ENCODE measurements around the gene ISYNA1.

DNA sequence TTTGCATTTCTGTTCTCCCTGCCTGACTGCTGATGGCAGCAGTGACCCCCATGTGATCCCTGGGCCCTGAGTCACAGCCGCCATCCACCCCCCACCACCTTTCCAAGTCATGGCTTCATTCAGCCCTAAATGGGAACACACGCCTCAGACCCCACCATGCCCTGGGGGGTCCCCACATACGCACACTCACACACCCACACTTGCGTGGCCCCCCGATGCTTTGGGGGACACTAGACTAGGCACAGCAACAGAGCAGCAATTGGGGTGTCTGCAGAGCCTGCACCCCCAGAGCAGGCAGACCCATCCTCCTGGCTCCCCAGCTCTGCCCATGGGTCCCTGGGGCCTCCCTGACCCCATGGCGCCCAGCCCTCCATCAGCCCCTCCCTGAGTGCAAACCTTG is 5.5 kb upstream of the ISYNA1 start:
- no peak for TF ChIP-seq NFYB (CRISPR knock-in tag; IDR thresholded peaks at IDR 0.05)
- TF ChIP-seq MEIS2 (CRISPR knock-in tag; IDR thresholded peaks at IDR 0.05), result no peak
- TF ChIP-seq CREB1 (IDR thresholded peaks at IDR 0.05), result no peak
- no peak for TF ChIP-seq CREB1 (CRISPR knock-in tag; IDR thresholded peaks at IDR 0.05)
- TF ChIP-seq, protein P1, sequence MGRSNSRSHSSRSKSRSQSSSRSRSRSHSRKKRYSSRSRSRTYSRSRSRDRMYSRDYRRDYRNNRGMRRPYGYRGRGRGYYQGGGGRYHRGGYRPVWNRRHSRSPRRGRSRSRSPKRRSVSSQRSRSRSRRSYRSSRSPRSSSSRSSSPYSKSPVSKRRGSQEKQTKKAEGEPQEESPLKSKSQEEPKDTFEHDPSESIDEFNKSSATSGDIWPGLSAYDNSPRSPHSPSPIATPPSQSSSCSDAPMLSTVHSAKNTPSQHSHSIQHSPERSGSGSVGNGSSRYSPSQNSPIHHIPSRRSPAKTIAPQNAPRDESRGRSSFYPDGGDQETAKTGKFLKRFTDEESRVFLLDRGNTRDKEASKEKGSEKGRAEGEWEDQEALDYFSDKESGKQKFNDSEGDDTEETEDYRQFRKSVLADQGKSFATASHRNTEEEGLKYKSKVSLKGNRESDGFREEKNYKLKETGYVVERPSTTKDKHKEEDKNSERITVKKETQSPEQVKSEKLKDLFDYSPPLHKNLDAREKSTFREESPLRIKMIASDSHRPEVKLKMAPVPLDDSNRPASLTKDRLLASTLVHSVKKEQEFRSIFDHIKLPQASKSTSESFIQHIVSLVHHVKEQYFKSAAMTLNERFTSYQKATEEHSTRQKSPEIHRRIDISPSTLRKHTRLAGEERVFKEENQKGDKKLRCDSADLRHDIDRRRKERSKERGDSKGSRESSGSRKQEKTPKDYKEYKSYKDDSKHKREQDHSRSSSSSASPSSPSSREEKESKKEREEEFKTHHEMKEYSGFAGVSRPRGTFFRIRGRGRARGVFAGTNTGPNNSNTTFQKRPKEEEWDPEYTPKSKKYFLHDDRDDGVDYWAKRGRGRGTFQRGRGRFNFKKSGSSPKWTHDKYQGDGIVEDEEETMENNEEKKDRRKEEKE (IDR thresholded peaks at IDR 0.05), result no peak
- TF ChIP-seq BHLHE40 (IDR thresholded peaks at IDR 0.05; ENCODE audit: low read length), result no peak
- no peak for TF ChIP-seq POLR2A (IDR thresholded peaks at IDR 0.05; ENCODE audit: insufficient read depth in 1 of 2, low read depth in 2 of 2, low read length in 2 of 2)
- TF ChIP-seq ZNF343 (CRISPR knock-in tag; IDR thresholded peaks at IDR 0.05), result no peak
- TF ChIP-seq ZNF615 (CRISPR knock-in tag; IDR thresholded peaks at IDR 0.05; ENCODE audit: borderline replicate concordance), result no peak
- TF ChIP-seq, protein P2, sequence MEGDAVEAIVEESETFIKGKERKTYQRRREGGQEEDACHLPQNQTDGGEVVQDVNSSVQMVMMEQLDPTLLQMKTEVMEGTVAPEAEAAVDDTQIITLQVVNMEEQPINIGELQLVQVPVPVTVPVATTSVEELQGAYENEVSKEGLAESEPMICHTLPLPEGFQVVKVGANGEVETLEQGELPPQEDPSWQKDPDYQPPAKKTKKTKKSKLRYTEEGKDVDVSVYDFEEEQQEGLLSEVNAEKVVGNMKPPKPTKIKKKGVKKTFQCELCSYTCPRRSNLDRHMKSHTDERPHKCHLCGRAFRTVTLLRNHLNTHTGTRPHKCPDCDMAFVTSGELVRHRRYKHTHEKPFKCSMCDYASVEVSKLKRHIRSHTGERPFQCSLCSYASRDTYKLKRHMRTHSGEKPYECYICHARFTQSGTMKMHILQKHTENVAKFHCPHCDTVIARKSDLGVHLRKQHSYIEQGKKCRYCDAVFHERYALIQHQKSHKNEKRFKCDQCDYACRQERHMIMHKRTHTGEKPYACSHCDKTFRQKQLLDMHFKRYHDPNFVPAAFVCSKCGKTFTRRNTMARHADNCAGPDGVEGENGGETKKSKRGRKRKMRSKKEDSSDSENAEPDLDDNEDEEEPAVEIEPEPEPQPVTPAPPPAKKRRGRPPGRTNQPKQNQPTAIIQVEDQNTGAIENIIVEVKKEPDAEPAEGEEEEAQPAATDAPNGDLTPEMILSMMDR (CRISPR knock-in tag; IDR thresholded peaks at IDR 0.05), result no peak
- TF ChIP-seq, protein P3, sequence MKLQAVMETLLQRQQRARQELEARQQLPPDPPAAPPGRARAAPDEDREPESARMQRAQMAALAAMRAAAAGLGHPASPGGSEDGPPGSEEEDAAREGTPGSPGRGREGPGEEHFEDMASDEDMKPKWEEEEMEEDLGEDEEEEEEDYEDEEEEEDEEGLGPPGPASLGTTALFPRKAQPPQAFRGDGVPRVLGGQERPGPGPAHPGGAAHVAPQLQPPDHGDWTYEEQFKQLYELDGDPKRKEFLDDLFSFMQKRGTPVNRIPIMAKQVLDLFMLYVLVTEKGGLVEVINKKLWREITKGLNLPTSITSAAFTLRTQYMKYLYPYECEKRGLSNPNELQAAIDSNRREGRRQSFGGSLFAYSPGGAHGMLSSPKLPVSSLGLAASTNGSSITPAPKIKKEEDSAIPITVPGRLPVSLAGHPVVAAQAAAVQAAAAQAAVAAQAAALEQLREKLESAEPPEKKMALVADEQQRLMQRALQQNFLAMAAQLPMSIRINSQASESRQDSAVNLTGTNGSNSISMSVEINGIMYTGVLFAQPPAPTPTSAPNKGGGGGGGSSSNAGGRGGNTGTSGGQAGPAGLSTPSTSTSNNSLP (IDR thresholded peaks at IDR 0.05; ENCODE audit: low read depth, low read length), result no peak
- TF ChIP-seq, protein P4, sequence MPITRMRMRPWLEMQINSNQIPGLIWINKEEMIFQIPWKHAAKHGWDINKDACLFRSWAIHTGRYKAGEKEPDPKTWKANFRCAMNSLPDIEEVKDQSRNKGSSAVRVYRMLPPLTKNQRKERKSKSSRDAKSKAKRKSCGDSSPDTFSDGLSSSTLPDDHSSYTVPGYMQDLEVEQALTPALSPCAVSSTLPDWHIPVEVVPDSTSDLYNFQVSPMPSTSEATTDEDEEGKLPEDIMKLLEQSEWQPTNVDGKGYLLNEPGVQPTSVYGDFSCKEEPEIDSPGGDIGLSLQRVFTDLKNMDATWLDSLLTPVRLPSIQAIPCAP (CRISPR knock-in tag; IDR thresholded peaks at IDR 0.05; ENCODE audit: low read depth), result no peak
- no peak for TF ChIP-seq YY1 (IDR thresholded peaks at IDR 0.05; ENCODE audit: insufficient read depth, insufficient replicate concordance, low read depth, low read length)
- TF ChIP-seq, protein P5, sequence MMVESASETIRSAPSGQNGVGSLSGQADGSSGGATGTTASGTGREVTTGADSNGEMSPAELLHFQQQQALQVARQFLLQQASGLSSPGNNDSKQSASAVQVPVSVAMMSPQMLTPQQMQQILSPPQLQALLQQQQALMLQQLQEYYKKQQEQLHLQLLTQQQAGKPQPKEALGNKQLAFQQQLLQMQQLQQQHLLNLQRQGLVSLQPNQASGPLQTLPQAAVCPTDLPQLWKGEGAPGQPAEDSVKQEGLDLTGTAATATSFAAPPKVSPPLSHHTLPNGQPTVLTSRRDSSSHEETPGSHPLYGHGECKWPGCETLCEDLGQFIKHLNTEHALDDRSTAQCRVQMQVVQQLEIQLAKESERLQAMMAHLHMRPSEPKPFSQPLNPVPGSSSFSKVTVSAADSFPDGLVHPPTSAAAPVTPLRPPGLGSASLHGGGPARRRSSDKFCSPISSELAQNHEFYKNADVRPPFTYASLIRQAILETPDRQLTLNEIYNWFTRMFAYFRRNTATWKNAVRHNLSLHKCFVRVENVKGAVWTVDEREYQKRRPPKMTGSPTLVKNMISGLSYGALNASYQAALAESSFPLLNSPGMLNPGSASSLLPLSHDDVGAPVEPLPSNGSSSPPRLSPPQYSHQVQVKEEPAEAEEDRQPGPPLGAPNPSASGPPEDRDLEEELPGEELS (CRISPR knock-in tag; IDR thresholded peaks at IDR 0.05), result no peak
